Suprapubic skin (tissue), 4 donors: ENCODE data around the gene PRPF40B. TPM values are rescaled to one million over a fixed set of nuclear protein-coding genes. Genes with fewer than 3 reads are reported as not detected.

ENCODE experiments used
- DNase-seq, 2 donors: peaks; one replicate each; pipeline ENCODE4 v3.0.0-alpha.2; 2019; ENCODE audit warnings: low spot score in 2 of 2
- H3K27ac ChIP-seq: fragments of 200-600 bp; sonication (generic); one replicate; pipeline ENCODE4 v1.5.1; 2019
- H3K27me3 ChIP-seq: fragments of 200-600 bp; sonication (generic); one replicate; pipeline ENCODE4 v1.5.1; 2019
- H3K36me3 ChIP-seq: fragments of 200-600 bp; sonication (generic); one replicate; pipeline ENCODE4 v1.5.1; 2019
- H3K4me1 ChIP-seq: fragments of 200-600 bp; sonication (generic); one replicate; pipeline ENCODE4 v1.5.1; 2019
- H3K4me3 ChIP-seq: fragments of 200-600 bp; sonication (generic); one replicate; pipeline ENCODE4 v1.5.1; 2019; ENCODE audit warnings: mild to moderate bottlenecking
- H3K9me3 ChIP-seq: fragments of 200-600 bp; sonication (generic); one replicate; pipeline ENCODE4 v1.5.1; 2019
- EP300 ChIP-seq: sonication (generic); formaldehyde crosslinking; IDR thresholded peaks from one replicate; pipeline ENCODE4 v1.6.1; 2017; ENCODE audit warnings: antibody characterized with exemption
- POLR2A ChIP-seq, 2 donors: fragments of 450-650 bp; IDR thresholded peaks; one replicate each; pipeline ENCODE4 v1.6.1; 2017; ENCODE audit warnings: antibody characterized with exemption in 2 of 2, mild to moderate bottlenecking in 2 of 2, moderate library complexity in 2 of 2
- POLR2AphosphoS5 ChIP-seq, 3 donors: sonication (generic); formaldehyde crosslinking; IDR thresholded peaks; one replicate each; pipeline ENCODE4 v1.6.1; 2017; ENCODE audit warnings: antibody characterized with exemption in 3 of 3
- WGBS: methylation state at CpG from one replicate; pipeline ENCODE4 v1.1.5; 2018; 5-methylcytosine and 5-hydroxymethylcytosine counted together
- total RNA-seq, 4 donors: library from RNA; depleted of rRNA; stranded (reverse); fragments of >200 nt; gene quantifications; one replicate each; pipeline ENCODE4 v1.1.0, GENCODE V29; 2016
- TF ChIP-seq, protein P1 (sequence below), 2 donors: fragments of 200-600 bp in 1 of 2; fragments of 450-650 bp in 1 of 2; sonication (generic) in 1 of 2; IDR thresholded peaks; one replicate each; pipeline ENCODE4 v1.5.1; 2016 to 2019; ENCODE audit warnings: antibody characterized with exemption in 2 of 2, mild to moderate bottlenecking in 1 of 2, moderate library complexity in 1 of 2

PRPF40B gene
- total RNA-seq, 4 donors from 2014 or later = 10.1 to 38.9 (median 15.4) TPM

DNA sequence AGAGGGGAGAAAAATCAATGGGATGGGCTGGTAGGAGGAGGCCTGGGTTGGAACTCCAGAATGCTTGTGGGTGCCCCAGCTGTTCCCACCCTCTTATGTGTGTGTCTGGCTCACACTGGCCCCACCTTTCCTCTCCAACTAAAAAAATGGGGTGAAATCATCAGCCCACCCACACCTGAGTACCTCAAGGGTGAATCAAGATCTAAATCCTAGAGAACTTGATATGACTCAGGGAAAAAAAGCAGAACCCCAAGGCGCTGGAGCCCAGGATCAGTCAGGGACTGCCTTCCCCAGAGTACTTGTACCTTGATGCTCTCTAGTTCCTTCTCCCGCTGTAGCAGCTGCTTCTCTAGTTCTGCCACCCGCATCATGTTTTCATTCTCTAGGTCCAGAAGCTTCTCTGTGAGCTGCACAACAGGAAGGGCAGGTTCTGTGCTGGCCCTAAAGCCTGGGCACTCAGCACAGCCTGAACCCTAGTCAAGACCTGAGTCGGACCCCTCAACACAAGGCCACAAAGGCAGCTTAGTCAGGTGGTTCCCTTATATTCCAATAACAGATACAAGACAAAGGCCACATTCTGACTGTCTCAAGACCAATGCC lies 29.7 kb downstream of the PRPF40B start:
- TF ChIP-seq, protein P1, sequence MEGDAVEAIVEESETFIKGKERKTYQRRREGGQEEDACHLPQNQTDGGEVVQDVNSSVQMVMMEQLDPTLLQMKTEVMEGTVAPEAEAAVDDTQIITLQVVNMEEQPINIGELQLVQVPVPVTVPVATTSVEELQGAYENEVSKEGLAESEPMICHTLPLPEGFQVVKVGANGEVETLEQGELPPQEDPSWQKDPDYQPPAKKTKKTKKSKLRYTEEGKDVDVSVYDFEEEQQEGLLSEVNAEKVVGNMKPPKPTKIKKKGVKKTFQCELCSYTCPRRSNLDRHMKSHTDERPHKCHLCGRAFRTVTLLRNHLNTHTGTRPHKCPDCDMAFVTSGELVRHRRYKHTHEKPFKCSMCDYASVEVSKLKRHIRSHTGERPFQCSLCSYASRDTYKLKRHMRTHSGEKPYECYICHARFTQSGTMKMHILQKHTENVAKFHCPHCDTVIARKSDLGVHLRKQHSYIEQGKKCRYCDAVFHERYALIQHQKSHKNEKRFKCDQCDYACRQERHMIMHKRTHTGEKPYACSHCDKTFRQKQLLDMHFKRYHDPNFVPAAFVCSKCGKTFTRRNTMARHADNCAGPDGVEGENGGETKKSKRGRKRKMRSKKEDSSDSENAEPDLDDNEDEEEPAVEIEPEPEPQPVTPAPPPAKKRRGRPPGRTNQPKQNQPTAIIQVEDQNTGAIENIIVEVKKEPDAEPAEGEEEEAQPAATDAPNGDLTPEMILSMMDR (IDR thresholded peaks at IDR 0.05) = no peak
- TF ChIP-seq EP300 (no peak), POLR2AphosphoS5 (IDR thresholded peaks at IDR 0.05) (no peak), POLR2A (IDR thresholded peaks at IDR 0.05) (no peak)
- H3K27ac ChIP-seq = no peak overlapping the region
- no peak for DNase-seq
- H3K9me3 ChIP-seq = no peaks in the 10 kb centered on the region
- peaks cover 4% of the 10 kb centered on the region for H3K4me1 ChIP-seq
- H3K36me3 ChIP-seq = peaks cover 41% of the 10 kb centered on the region
- H3K4me3 ChIP-seq = no peak overlapping the region
- no peaks in the 10 kb centered on the region for H3K27me3 ChIP-seq
- WGBS = 94% methylated on average over 4 of the region's 4 CpGs

DNA sequence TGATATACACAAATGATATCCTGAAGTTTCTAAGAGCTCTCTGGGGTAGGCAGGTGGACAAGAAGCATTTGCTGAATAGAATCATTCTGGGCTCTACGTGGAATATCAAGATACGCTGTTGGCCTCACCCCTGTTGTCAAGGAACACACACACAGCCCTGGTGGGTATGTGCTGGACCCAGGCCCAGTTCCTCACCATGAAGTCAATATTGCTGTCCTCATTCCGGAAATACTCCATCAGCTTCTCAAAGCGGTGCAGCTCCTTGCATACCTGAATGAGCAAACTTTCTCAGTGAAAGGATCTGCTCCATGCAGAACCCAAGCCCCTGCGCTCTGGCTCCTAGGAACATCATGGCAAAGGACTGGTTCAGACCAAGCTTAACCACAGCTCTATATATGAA lies 31.4 kb downstream of the PRPF40B start:
- Histone ChIP-seq H3K27ac (no peak overlapping the region), H3K27me3 (no peaks in the 10 kb centered on the region), H3K36me3 (peaks cover 27% of the 10 kb centered on the region), H3K4me1 (no peaks in the 10 kb centered on the region), H3K9me3 (no peaks in the 10 kb centered on the region), H3K4me3 (no peak overlapping the region)
- WGBS = 90% methylated on average over 5 of the region's 5 CpGs
- no peak for DNase-seq
- TF ChIP-seq POLR2AphosphoS5 (IDR thresholded peaks at IDR 0.05) (no peak), POLR2A (IDR thresholded peaks at IDR 0.05) (no peak), EP300 (no peak)
- TF ChIP-seq, protein P1 (IDR thresholded peaks at IDR 0.05) = no peak

DNA sequence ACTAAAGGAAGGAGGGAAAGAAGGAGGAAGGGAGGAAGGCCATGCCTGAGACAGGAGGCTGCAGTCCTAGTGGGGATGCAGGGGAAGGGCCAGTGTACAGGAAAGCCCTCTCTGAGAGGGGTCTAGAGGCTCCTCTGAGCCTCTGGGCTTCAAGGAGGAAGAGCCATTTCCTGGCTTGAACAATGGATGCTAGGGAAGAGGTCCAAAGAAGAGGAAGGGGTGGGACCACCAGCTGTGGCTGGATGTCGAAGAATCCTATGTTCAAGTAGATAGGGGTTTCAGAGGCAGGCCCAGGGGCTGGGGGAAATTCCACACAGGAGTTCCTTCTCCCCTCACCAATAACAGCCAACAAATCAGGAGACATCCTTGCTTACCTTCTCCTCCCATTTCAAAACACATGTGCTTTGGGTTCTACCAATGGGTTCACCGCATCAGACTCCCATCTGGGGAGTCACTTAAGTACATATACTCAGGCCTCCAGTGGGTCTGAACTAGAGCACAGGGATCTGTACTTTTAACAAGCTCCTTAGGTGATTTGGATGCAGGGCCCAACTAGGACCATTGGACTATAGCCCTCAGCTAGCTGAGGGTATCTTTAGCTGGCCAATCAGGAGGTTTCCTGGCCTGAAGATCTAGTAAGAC lies 32.4 kb downstream of the PRPF40B start:
- no peak overlapping the region for H3K4me3 ChIP-seq
- H3K27me3 ChIP-seq = no peaks in the 10 kb centered on the region
- TF ChIP-seq, protein P1 (IDR thresholded peaks at IDR 0.05) = no peak
- no peak for TF ChIP-seq POLR2AphosphoS5 (IDR thresholded peaks at IDR 0.05)
- no peak for TF ChIP-seq POLR2A (IDR thresholded peaks at IDR 0.05)
- no peak for TF ChIP-seq EP300
- H3K27ac ChIP-seq = no peak overlapping the region
- no peak for DNase-seq
- peaks cover 18% of the 10 kb centered on the region for H3K36me3 ChIP-seq
- no peaks in the 10 kb centered on the region for H3K4me1 ChIP-seq
- WGBS = 95% methylated on average over 2 of the region's 2 CpGs
- H3K9me3 ChIP-seq = no peaks in the 10 kb centered on the region

DNA sequence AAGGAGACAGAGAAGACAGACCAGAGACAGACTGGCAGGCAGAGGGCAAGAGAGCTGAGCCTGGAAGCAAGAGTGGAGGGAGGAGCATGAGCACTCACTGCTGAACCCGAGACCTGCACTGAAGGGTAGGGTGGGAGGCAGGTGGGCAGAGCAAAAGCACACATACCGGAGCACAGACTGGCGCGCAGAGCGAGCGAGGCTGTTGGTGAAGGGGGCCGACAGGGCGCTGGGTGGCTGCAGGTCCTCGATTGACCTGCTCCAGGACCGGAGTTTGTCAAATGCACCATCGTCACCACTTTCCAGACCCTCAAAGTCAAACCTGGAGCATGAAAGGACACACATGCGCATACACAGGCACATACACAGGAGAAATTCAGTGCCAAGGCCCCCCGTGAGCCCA lies 34.9 kb downstream of the PRPF40B start:
- 97% methylated on average over 13 of the region's 13 CpGs for WGBS
- no peak for DNase-seq
- TF ChIP-seq POLR2A (IDR thresholded peaks at IDR 0.05) (no peak), EP300 (no peak), POLR2AphosphoS5 (IDR thresholded peaks at IDR 0.05) (no peak)
- TF ChIP-seq, protein P1 (IDR thresholded peaks at IDR 0.05) = no peak
- Histone ChIP-seq H3K27ac (no peak overlapping the region), H3K36me3 (peaks cover 8% of the 10 kb centered on the region), H3K4me1 (peaks cover 18% of the 10 kb centered on the region), H3K4me3 (no peak overlapping the region), H3K27me3 (no peaks in the 10 kb centered on the region), H3K9me3 (no peaks in the 10 kb centered on the region)

DNA sequence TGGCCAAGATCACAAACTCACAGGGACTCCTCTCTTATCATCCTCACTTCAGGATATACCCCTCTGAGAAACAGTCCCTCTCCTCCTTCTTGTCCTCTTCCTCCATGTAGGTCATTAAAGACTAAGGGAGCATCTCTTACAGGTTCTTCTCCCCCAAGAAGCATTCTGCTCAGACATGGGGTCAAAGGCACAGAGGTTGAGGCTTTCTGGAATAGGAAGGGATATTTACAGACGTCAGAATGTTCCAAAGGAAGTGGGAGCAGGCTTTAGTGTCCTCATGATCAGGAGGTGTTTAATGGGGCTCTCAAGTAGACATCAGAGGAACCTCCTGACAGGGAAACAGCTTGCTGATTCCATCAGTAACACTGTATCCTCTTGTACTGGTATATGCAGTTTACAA lies 36.4 kb downstream of the PRPF40B start:
- Histone ChIP-seq H3K36me3 (no peaks in the 10 kb centered on the region), H3K9me3 (no peaks in the 10 kb centered on the region), H3K27me3 (no peaks in the 10 kb centered on the region), H3K4me1 (peaks cover 27% of the 10 kb centered on the region), H3K27ac (no peak overlapping the region), H3K4me3 (no peak overlapping the region)
- DNase-seq = no peak
- TF ChIP-seq POLR2A (IDR thresholded peaks at IDR 0.05) (no peak), EP300 (no peak), POLR2AphosphoS5 (IDR thresholded peaks at IDR 0.05) (no peak)
- TF ChIP-seq, protein P1 (IDR thresholded peaks at IDR 0.05) = no peak
- 71% methylated on average over 1 of the region's 1 CpG for WGBS
